GOT3 (cell line): ENCODE results near the gene BAZ2B.

Source experiments
- DNase-seq: peaks from one replicate; lab custom pipeline; 2025; ENCODE audit warnings: mixed read lengths; lab: John Stamatoyannopoulos, UW

The BAZ2B gene

DNA sequence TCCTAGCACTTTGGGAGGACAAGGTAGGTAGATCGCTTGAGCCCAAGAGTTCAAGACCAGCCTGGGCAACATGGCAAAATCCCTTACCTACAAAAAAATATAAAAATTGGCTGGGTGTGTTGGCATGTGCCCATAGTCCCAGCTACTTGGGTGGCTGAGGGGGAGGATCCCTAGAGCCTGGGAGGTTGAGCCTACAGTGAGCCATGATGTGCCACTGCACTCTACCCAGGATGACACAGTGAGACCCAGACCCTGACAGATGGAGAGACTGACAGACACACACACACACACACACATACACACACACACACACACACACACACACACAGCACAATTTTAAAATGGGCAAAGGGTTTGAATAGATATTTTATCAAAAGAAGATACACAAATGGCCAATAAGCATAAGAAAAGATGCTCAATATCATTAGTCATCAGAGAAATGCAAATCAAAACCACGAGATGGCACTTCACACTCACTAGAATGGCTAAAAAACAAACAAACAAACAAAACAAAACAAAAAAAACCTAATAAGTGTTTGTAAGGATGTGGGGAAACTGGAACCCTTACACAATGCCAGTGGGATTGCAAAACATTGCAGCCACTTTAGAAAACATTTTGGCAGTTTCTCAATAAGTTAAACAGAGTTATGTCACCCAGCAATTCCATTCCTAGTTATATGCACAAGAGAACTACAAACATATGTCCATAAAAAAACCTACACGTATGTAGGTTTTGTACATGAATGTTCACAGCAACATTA is 42.3 kb downstream of the BAZ2B start:
- no peak for DNase-seq

DNA sequence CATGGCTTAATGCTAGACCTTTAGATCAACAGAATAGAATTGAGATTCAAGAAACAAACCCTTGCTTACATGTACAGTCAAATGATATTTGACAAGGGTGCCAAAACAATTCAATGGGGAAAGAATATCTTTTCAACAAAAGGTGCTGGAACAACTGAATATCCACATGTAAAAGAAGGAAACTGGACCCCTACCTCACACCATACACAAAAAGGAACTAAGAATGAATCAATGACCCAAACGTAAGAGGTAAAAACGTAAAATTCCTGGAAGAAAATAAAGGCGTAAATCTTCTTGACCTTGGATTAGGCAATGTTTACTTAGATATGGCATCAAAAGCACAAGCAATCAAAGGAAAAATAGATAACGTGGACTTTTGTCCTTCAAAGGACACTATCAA is 43.1 kb downstream of the BAZ2B start:
- DNase-seq, result no peak

DNA sequence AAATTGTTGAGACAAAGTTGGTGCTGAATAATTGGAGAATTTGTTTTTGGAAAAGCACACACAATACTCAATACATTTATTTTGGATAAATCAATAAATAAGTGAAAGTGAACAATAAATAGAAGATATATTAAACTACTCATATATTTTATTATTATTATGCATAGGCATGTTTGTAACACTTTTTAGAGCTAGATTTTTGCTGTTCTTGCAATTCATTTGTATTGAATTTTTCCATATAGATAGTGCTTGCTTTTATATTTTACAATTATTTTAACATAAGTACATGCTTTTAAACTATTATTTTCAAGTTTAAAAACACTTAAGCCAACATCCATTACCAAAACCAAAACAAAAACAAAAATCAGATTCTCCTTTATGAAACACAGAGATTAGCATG is 43.9 kb downstream of the BAZ2B start:
- no peak for DNase-seq

DNA sequence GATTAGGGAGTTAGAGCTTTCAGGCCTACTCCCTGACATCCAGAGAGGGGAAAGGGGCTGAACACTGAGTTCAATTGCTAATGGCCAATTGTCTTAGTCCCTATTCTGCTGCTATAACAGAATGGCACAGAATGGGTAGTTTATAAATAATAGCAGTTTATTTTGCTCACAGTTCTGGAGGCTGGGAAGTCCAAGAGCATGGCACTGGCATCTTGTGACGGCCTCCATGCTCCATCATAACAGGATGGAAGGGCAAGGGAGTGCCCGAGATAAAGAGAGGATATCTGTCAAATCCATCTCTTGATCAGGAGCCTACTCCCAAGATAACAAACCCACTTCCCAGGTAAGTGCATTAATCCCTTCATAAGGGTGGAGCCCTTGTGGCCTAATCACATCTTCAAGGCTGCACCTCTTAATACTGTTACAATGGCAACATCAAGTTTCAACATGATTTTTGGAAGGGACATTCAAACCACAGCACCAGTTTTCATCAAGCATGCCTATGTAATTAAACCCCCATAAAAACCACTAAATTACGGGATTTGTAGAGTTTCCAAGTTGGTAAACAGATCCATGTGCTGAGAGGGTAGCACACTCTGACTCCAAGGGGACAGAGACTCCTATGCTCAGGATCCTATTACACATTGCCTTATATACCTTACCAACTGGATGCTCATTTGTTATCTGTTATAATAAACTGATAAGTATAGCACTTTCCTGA is 44.6 kb downstream of the BAZ2B start:
- DNase-seq, result no peak

DNA sequence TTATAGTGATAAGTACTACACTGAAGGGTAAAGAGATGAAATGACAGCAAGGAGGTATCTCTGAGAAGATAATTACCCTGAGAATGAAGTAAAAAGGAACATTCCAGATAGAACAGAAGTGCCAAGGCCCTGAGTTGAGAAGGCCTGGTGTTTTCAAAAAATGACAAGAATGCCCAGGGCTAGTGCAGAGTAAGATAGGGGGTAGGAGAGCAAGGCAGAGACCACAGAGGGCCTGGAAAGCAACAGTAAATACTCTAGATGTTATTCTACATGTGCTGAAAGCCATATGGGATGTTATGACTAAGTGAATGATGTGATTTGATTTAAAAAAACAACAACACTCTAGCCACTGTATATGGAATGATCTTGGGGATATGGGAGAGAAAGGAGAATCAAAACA is 52.3 kb downstream of the BAZ2B start:
- no peak for DNase-seq

DNA sequence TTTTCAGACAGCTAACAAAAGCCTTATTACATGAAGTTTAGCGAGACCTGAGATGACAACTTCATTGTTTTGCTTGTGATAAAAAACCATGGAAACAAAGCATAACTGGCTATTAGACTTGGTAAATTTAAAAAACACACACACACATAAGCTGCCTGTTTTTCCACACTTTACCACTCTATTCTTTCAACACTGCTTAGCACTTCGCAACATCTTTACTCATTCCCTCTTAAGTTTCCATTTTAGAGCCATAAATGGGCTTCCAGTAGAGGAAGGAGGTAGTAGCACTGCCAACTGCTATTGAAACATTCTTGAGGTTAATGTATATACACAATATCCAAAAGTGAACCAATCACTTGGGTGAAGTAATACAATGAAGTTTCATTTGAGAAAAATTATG is 54.1 kb downstream of the BAZ2B start:
- DNase-seq, result no peak

DNA sequence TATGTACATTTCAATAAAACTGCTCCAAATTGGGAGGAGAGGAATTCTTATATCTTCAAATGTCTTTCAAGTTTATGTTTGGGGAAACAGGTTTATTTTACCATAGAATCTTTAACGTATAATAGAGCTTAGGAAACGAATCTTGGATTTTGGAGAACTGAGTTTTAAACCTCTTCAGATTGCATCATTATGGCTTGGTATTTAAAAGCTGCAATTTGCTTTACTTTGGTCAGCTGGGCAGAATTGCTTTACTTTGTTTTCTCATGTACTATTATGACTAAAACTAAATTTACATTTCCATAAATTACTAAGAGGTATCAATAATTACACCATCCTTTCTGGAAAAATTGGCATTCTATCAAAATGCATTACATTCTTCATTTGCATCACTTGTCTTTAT is 54.6 kb downstream of the BAZ2B start:
- no peak for DNase-seq

DNA sequence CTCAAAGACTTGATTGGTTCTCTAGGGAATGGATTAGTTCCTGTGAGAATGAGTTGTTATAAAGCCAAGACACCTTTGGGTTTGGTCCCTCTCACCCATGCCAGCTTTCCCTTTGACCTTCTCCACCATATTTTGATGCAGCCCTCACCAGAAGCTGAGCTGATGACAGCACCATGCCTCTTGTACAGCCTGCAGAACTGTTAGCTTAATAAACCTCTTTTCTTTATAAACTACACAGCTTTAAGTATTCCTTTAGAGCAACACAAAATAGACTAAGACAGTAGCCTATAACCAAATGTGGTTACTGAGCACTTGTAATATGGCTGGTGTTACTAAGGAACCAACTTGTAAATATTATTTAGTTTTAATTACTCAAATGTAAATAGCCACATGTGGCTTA is 55.1 kb downstream of the BAZ2B start:
- DNase-seq, result no peak

DNA sequence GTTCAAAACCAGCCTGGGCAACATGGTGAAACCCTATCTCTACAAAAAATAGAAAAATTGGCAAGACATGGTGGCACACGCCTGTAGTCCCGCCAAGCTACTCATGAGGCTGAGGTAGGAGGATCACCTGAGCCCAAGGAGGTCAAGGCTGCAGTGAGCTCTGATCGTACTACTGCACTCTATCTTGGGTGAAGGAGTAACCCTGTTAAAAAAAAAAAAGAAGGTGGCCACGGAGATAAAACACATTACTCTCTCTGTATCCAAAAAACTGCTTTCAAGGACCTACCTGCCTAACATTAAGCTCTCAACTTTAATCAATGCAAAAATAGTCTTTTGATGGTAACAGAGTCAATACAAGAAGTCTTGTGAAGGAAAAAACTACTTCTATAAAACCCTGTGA is 57.3 kb downstream of the BAZ2B start:
- no peak for DNase-seq

DNA sequence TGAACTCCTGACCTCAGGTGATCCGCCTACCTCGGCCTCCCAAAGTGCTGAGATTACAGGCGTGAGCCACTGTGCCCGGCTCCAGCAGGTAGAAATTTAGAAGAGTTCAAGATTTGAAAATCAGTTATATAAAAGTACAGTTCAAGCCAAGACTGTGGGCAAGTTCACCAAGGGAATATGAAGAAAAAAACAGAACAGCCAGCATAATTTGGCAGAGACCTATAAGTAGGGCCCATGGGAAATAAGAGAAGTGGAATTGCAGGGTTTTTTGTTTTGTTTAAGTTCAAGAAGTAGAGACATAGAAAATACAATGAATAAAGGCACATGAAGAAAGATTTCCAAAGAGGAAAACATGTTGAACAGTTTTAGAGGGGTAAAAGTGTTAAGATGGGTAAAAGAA is 57.9 kb downstream of the BAZ2B start:
- no peak for DNase-seq

DNA sequence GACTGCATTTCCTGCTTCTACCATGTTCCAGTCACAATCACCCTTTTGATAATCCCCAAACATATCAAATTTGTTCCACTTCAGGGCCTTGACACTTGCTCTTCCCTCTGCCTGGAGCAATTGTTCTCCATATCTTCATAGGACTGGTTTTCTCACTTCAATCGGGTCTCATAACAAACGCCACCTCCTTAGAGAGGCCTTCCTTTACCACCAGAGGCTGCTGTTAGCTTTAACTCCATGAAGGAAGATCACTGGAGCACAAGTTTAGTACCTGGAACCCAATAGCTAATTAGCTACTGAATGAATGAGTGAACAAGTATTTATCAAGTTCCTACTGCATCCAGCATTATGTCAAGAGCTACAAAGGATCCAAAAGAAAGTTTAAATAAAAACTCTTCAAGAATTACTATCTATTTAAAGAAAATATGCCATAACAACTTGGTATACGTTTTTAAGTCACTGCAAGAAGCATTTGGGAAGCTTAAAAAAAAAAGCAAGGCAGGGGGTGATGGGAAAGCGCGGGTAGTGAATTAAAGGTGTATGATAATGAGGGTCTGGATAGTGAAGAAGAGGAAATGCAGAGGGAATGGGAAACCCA is 58.8 kb downstream of the BAZ2B start:
- DNase-seq, result no peak

DNA sequence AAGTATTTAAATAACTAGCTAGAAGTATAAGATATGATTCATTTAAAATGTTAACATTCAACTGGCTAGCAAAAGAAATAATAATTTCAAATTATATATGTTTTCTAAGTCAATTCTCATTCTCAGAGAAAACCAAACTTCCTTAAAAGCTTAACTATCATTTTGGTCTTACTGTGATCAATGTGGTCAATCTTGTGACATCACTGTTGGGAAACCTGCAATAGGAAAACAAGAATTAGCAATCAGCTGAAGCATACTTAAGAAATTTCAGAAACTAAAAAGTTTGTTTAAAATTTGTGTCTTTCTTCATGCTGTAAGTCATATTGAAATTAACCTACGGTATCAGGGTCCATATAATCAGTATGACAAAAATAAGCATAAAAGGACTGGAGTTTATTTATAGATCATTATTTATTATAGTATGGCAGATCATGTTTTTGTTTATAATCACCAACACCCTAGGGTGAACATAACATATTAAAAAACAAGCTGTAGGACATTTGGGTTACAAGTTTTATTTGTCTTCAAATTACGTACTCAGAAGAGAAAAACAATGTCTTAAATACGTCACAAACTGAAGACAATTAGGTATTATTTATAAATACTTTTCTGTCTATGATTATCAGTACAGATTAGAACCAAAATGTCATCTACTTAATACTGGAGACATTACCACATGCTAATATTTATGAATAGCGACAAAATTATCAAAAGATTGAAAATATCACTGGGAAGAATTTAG is 60.5 kb downstream of the BAZ2B start:
- no peak for DNase-seq

DNA sequence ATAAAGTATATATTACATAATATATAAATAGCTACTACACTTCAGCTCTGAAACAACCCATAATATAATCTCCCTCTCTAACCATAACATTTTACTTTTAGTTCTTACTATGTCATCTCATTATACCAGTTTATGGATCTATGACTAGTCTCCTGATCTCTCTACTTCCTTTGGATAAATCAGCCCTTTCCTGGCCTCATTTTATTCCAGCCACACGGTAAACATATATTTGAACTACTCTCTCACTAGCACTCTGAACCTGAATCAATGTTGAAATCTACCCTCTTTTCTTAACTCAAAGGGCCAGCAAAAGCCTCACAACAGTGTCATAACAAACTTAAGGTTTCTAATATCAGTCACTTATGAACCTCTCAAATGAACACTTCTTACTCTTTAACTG is 62.6 kb downstream of the BAZ2B start:
- no peak for DNase-seq

DNA sequence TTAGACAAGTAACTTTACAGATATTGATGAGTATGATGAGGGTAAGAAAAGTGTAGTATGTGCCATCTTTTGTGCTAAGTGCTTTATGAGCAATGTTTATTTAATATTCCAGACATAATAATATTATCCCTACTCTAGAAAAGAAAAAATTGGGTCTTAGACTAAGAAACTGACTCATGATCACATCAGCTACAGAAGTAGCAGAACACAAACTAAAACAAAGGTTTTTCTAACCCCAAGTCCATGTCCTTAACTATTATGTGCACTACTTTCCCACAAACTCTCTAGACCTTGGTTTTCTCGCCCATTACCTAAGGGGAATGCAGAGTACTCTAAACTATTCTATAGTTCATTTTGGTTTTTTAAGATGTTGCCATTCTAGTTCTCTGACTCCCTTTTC is 64.5 kb downstream of the BAZ2B start:
- no peak for DNase-seq

DNA sequence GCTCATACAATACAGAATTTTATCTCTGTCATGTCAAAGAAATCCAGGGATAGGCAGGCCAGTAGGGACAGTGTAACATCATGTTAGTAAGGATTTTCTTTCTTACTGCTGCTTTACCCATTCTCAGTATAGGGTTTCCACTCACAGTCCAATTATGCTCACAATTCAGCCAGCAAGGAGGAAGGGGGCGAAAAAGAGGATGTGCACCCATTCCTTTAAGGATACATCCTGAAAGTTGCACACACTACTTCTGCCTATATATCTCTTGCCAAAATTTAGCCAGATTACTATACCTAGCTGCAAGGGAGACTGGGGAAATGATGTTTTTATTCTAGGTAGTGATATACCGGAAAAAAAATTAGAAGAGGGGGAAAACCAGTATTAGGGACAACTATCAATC is 66.1 kb downstream of the BAZ2B start:
- no peak for DNase-seq

DNA sequence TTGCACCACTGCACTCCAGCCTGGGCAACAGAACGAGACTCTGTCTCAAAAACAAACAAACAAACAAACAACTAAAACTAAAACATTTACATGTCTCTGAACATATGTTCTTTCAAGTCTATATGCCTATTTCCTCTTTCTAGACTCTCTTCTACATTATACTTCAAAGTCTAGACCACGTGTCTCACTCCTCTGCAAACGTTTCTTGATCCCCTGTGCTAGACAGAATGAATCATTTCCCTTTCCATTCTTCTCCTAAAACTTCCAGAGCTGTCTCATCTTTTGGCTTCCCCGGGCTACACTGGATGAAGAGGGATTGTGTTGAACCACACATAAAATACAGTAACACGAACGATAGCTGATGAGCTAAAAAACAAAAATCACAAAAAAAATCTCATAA is 67.1 kb downstream of the BAZ2B start:
- no peak for DNase-seq

DNA sequence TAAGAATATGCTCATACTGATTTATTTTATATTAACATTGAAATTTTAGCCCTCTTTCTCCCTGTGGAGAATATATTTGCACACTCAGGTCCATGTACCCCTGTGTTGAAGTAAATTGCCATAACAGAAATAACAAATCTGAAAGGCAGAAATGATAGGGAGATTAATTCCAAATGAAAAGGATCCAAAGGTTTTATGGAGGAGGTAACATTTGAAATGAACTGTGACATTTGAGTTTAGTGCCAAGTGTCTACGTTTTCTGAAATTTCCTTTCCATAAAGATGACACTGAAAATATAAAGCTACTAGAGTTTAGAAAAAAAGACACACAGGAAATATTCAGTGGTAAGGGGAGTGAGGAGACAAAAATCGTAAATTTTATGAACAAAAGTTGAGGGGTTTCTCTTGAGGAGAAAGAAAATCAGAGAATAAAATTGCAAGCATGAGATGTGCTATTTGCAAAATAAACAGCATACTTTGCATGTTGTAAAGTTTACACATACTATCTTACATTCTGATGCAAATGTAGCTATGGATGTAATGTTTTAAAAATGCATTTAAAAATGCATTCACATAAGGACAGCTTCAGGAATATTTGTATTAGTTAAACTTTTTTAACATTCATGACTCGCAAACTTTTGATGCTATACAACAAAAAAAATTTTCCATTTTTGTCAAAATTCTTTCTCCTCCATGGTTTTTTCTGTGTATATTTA is 69.5 kb downstream of the BAZ2B start:
- DNase-seq, result no peak

DNA sequence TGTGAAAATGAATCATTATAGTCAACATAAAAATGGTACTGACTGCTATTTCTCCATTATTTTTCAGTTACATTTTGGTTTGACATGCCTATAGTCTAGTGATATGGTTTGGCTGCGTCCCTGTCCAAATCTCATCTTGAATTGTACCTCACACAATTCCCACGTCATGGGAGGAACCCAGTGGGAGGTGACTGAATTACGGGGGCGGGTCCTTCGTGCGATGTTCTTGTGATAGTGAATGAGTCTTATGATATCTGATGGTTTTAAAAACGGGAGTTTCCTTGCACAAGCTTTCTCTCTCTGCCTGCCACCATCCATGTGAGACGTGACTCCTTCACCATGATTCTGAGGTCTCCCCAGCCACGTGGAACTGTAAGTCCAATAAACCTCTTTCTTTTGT is 70.3 kb downstream of the BAZ2B start:
- DNase-seq, result no peak

DNA sequence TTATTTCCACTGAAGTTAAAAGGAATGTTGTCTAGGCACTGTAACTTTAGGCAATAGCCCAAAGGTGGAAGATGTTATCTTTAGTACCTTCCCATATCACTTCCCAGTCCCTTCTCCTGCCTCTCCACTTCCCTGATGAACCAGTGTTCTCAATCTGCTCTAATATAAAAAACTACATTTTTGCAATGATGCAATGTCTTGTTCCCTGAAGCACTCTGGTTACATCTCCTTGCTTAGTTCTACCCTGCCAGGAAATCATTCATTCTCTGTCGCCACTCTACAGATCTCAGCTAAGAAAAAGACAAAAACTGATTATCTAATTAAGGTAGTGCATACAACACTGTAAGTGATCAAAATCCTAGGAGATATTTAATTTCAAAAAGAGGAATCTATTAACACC is 71.3 kb downstream of the BAZ2B start:
- no peak for DNase-seq

DNA sequence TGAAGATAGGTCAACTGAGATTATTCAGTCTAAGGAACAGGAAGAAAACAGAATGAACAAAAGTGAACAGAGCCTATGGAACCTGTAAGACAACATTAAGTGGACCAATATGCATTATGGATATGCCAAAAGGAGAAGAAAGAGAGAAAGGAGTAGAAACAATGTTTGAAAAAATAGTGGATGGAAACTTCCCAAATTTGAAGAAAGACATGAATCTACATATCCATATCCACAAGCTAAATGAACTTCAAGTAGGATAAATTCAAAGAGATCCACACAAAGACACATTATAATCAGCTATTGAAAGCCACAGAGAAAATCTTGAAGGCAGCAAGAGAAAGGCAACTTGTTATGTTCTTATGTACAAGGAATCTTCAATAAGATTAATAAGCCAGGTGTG is 74.2 kb downstream of the BAZ2B start:
- no peak for DNase-seq

DNA sequence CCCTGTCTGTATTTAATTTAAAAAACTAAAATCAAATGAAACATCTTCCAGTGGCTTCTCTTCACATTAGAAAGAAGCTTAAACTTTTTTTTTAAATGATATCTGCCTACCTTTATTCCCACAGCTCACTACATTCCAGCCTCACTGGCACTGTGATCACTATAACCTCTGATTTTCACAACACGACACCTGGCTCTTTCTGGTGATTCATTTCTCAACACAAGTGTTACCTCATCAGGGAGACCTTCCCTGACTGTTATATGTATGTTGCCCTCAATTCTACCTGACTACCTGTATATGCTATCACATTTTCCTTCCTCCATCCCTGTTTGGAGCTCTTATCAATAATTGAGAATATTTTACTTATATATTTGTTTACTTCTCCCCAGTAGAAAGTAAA is 76.6 kb downstream of the BAZ2B start:
- no peak for DNase-seq

DNA sequence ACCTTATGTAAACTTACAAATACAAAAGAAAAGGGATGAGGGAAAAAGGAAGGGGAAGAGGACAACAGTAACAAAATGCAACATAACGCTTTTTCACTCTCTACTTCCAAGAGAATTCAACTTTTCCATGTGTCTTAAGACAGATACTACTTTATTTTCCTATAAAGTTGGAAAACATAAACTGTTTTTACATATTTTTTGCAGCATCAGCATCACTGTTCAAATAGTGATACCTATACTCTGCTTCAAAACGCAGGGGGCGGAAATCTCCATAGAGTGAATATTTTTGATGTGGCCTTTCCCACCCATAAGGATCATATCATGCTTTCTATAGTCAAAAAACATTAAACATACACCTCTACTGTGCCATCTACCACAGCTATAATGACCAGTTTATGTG is 77.5 kb downstream of the BAZ2B start:
- DNase-seq, result no peak
